GM19324 (cell line): ENCODE measurements around the gene CTXN2.

Source experiments
- ATAC-seq: cut with Tn5 transposase; IDR thresholded peaks from one replicate; pipeline ENCODE4 v1.9.1; 2021; ENCODE audit warnings: mild to moderate bottlenecking, moderate library complexity; ENCODE audit not compliant: unreplicated experiment, low FRiP score

CTXN2 gene

DNA sequence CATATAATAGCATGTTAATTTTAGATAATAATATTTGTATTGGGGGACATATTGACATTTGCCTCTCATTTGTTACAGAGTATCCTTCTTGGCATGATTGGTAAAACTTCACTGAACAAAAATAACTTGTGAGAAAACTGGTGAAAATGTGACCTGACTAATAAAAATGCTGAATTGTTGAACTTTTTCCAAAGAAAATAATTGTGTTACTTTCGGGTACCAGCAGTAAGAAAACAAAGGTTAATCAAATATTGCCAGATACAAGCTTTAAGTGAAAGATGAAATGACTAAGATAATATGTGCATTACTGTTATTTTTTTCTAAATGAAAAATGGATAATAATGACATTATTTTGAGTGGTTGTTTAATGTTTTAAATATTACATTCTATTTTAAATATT, 29.8 kb downstream of the CTXN2 start:
- ATAC-seq: no peak

DNA sequence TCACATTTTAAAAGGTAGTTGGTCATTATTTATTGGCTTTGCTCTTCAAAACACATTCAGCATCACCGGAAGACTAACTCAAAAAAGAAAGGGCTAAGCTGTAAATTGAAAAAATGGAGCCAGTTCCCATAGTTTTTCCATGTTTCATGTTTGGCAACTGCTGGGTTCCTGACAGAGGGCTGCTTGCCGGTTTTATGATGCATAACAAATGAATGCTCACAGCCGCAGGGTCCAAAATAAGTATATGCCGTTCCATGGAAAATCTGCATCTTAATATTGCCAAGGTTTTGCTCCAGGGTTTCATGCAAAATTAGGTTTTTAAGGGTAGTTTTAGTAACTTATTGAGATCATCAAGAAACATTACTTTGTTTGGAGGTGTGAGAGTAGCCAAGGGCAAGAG, 30.4 kb downstream of the CTXN2 start:
- no peak for ATAC-seq

DNA sequence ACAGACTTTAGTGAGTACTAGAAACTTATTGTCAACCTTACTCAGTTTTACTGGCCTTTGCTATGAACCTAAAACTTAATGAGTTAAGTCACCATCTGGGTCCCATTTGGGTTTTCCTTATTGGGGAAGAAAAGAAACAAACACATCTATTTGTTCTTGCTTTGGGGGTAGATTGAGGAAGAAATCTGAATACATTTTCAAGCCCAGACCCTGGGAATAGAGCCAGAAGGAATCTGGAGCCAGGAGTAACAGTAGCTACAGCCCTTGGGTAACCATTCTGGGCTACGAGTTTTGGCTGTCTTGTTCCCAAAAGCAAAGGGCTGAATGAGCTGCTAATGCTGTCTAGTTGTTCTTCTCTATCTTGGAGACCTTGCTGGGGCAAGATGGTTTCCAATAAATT, 31.2 kb downstream of the CTXN2 start:
- ATAC-seq: no peak

DNA sequence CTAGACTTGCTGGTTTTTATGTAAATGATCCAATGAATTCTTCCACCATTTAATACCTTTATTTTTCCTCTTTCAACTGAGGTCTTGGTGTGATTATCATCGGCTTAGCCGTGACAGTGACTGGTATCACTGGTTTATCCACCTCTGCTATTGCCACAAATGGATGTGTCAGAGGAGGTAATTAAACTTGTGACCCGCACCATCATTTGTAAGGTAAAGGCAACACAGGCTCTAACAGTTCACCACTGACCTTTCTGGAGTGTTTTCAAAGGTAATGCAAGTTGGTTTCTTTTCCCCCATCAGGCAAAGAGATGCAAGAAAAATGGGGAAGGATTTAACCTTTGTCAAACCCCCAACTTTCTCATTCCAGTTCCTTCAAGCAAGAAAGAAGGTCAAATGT, 34.3 kb downstream of the CTXN2 start:
- ATAC-seq: no peak

DNA sequence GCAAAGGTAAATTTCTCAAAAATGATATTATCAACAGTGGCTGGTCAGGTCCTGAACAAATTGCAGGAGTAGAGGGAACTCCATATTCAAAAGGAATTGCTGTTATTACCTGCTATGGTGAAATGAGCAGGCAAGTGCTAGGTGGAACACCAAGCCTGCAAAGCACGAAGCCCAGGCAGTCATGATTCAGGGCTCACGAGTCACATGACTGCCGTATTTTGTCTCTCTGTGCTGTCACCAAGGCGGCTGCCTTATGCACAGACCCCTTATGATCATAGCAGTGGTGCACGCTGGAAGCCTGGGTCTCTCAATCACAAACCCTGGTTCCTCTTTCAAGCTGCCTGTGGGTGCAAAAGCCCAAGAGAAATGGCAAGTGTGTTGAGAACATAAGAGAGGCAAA, 39.0 kb downstream of the CTXN2 start:
- ATAC-seq: no peak

DNA sequence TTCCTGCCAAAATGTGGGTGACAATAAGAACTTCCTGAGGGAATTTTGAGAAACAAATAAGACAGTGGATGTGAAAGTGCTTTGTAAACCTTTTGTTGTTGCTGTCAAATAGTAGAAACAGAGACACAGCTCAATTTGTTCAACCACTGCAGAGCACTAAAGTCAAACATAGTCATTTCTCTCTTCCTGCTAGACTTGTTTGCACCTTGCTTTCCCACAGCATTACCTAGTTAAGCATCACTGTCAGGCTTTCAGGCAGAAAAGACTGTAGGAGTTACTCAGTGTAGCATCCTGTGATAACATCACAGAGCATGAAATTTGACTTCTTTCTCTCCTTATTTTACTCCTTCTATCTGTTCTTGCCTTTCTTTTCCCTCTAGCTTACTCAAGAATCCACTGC, 41.8 kb downstream of the CTXN2 start:
- no peak for ATAC-seq

DNA sequence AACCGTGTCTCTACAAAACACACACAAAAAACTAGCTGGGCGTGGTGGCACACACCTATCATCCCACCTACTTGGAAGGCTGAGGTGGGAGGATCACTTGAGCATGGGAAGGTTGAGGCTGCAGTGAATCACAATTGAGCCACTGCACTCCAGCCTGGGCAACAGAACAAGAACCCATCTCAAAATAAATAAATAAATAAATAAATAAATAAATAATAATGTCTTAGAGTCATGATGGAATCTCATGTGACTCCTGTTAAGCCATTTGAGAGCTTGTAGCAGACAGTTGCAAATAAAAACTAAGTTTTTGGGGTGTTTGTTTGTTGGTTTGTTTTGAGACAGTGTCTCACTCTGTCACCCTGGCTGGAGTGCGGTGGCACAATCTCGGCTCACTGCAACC, 47.9 kb downstream of the CTXN2 start:
- no peak for ATAC-seq

DNA sequence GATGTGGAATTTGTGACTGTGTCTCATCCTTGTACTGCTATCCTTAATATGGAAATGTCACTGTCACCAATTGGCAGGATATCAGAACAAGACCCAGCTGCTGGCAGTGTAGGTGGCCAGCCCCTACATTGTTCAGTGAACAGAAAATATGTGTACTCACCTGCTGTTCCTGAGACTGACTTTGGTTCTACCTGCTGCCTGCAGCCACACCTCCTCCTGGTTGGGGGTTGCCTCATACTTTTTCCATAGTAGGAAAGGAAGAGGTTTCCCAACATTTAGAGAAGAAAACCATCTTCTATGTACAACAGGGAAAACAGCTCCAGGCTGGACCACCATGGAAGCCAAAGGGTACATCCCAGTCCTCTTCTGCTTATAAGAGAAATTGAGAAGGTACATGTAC, 50.5 kb downstream of the CTXN2 start:
- ATAC-seq: no peak

DNA sequence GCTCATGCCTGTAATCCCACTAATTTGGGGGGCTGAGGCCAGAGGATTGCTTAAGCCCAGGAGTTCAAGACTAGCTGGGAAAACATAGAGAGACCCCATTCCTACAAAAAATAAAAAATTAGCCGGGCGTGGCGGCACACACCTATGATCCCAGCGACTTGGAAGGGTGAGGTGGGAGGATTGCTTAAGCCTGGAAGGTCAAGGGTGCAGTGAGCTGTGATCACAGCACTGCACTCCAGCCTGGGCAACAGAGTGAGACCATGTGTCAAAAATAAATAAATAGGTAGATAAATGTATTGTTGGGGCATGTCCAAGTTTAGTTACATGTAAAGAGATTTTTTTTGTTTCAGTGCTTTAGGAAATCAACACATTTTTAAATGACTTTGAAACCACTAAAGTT, 51.1 kb downstream of the CTXN2 start:
- no peak for ATAC-seq

DNA sequence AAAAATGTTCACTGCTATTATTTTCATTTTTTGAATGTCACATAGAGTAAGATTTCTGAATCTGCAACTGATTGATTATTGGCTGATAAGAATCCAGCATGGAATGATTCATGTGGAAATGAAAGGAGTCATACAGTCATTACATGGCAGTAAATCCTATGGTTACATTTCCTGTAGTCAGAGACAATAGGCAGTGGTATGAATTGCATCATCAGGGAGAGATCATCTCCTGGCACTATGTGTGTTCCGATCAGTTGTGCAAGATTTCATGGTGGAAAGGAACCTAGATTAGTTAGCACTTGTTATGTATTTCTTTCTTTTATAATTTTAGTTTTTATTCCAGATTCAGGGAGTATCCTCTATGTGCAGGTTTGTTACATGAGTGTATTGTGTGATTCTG, 53.5 kb downstream of the CTXN2 start:
- ATAC-seq: no peak

DNA sequence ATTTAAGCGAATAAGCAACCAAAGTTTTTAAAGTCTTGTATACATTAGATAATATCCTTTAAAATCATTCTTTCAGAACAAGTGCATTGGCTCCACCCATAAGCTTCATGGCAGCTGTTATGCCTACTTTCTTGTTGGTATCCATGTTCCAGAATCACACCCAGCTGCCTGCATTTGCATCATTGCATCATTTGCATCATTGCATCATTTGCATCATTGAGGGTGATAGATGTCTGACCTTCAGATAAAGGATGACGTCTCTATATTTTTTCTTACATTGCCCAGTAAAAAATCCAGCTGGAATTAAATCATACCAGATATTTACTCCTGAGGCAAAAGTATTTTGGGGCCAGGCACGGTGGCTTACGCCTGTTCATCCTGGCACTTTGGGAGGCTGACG, 56.9 kb downstream of the CTXN2 start:
- no peak for ATAC-seq

DNA sequence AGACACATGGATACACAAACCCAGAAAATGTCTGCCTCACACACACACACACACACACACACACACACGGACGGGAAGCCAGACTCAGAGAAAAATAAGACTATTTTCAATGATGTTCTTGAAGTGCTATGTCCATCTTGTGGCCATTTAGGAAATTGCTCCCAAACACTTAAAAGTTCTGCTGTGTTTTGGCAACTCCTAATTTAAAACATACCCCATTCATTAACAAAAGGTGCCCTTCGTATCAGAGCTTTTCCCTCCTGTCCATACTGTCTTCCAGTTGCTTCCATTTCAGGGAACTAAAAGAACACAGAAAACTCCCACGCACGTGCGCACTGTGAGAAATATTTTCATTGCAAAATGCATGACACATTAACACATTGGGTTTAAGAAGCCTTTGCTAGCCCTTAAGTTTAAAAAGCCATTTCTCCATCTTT, 59.2 kb downstream of the CTXN2 start:
- ATAC-seq: no peak

DNA sequence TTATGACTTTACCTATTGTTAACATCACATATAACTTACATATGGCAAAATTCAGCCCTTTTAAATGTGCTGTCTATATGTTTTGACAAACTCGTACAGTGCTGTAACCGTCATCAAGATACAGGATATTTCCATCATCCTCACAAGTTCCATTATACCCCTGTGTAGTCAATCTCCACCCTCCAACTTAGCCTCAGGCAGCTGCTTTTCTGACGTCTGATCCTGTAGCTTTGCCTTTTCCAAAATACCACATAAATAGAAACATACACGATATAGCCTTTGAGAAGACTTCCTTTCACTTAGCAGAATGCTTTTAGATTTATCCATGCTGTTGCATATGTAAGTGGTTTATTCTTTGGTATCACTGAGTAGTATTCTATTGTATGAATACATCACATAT, 61.7 kb downstream of the CTXN2 start:
- ATAC-seq: no peak
